Testis (tissue), 2 donors: ENCODE data around the gene MYO5B.

Source experiments
- CTCF ChIP-seq, 3 experiments: fragments of 450-650 bp in 2 of 3; fragments of 200-600 bp in 1 of 3; sonication (generic) in 1 of 3; IDR thresholded peaks; one replicate each; pipeline ENCODE4 v1.5.1; 2016 to 2019; ENCODE audit warnings: antibody characterized with exemption in 3 of 3, mild to moderate bottlenecking in 2 of 3, moderate library complexity in 1 of 3
- POLR2A ChIP-seq: fragments of 450-650 bp; IDR thresholded peaks from one replicate; pipeline ENCODE4 v1.6.1; 2017; ENCODE audit warnings: antibody characterized with exemption, mild to moderate bottlenecking, moderate library complexity

- TF ChIP-seq CTCF (IDR thresholded peaks at IDR 0.05) = no peak
- no peak for TF ChIP-seq POLR2A
Observed at GRCh38 chr18:50113726-50114125, 81.2 kb downstream of the MYO5B start.
